ENCODE data around the gene LONRF2. TPM values are rescaled to one million over a fixed set of nuclear protein-coding genes. Genes with fewer than 3 reads are reported as not detected.

The LONRF2 gene
- total RNA-seq, 1 experiment from 2014 or later = 9.7 TPM

DNA sequence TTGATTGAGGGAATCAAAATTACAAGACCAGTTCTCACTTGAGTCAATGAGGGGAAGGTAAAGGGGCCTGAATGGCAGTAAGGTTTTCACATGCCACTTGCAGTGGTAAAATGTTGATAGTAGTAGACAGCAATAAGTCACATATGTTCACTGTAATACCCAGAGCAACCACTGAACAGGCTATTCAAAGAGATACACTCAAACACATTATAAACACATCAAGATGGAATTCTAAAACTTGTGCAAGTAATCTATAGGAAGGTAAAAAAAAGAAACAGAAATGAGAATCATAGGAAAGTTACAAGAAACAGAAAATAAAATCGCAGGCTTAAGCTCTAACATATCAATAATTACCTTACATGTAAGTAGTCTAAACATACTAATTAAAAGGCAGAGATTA is 93.3 kb downstream of the LONRF2 start:
- BruUV-seq (replicated peaks) = no TSS peak
- Mint-ChIP-seq H3K27ac (ENCODE audit: unreplicated experiment) (no peak overlapping the region), H3K4me1 (ENCODE audit: low read depth, unreplicated experiment) (no peaks in the 10 kb centered on the region), H3K9me3 (ENCODE audit: low read depth, unreplicated experiment) (no peaks in the 10 kb centered on the region), H3K4me3 (ENCODE audit: low read depth, unreplicated experiment) (no peak overlapping the region), H3K36me3 (ENCODE audit: insufficient read depth, unreplicated experiment) (no peaks in the 10 kb centered on the region), H3K27me3 (ENCODE audit: unreplicated experiment) (peaks cover 94% of the 10 kb centered on the region)
- intact Hi-C loops (cut with micrococcal nuclease; ENCODE audit: unreplicated experiment) = no loop called here
- TF ChIP-seq, protein P1, sequence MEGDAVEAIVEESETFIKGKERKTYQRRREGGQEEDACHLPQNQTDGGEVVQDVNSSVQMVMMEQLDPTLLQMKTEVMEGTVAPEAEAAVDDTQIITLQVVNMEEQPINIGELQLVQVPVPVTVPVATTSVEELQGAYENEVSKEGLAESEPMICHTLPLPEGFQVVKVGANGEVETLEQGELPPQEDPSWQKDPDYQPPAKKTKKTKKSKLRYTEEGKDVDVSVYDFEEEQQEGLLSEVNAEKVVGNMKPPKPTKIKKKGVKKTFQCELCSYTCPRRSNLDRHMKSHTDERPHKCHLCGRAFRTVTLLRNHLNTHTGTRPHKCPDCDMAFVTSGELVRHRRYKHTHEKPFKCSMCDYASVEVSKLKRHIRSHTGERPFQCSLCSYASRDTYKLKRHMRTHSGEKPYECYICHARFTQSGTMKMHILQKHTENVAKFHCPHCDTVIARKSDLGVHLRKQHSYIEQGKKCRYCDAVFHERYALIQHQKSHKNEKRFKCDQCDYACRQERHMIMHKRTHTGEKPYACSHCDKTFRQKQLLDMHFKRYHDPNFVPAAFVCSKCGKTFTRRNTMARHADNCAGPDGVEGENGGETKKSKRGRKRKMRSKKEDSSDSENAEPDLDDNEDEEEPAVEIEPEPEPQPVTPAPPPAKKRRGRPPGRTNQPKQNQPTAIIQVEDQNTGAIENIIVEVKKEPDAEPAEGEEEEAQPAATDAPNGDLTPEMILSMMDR (IDR thresholded peaks at IDR 0.05; ENCODE audit: unreplicated experiment) = no peak
- CTCF ChIA-PET = no interaction called here
- DNase-seq = no peak

DNA sequence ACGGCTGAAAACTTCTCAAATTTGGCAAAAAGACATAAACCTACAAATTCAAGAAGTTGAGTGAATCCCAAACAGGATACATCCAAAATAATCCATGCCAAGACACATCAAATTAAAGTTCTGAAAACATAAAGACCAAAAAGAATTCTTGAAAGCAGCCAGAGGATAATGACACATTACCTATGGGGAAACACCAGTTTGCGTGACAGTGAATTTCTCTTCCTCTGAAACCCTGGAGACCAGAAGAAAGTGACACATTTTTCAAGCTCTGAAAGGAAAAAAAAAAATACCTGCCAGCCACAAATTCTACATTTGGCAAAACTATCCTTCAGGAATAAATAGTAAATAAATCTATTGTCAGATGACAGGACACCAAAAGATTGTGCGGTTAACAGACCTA is 93.9 kb downstream of the LONRF2 start:
- CTCF ChIA-PET = no interaction called here
- Mint-ChIP-seq H3K27me3 (ENCODE audit: unreplicated experiment) (peaks cover 94% of the 10 kb centered on the region), H3K27ac (ENCODE audit: unreplicated experiment) (no peak overlapping the region), H3K4me3 (ENCODE audit: low read depth, unreplicated experiment) (no peak overlapping the region), H3K4me1 (ENCODE audit: low read depth, unreplicated experiment) (no peaks in the 10 kb centered on the region), H3K9me3 (ENCODE audit: low read depth, unreplicated experiment) (no peaks in the 10 kb centered on the region), H3K36me3 (ENCODE audit: insufficient read depth, unreplicated experiment) (no peaks in the 10 kb centered on the region)
- no TSS peak for BruUV-seq (replicated peaks)
- TF ChIP-seq, protein P1 (IDR thresholded peaks at IDR 0.05; ENCODE audit: unreplicated experiment) = no peak
- intact Hi-C loops (cut with micrococcal nuclease; ENCODE audit: unreplicated experiment) = no loop called here
- no peak for DNase-seq

DNA sequence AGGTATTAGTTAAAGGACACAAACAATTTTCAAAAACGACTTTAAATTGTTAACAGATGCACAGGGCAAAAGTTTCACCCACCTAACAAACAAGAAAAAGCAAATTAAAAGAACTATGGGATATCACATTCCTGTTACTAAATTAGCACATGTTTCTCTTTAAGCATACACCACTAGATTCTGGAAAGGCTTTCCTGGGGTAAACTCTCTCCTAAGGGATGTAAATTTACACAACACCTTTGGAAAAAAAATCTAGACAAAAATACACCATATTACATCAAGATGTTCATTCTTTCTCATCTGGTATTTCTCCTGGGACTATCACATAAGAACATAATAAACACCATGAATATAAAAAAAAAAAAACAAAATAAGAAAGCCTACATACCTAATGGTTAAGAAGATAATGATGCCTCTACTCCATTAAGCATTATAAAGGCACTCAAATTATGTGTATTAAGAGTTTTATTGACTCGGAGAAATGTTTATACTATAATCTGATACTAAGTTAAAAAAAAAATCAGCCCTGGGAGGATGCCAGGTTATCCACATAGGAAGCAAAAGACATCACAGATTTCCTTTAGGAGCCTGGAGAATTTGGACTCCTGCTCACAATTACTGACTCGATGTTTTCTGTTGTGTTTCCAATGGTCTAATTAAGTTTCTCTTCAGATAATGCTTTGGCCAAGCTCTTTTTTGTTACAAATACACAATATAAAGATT is 97.2 kb downstream of the LONRF2 start:
- Mint-ChIP-seq H3K27me3 (ENCODE audit: unreplicated experiment) (peaks cover 90% of the 10 kb centered on the region), H3K4me3 (ENCODE audit: low read depth, unreplicated experiment) (no peak overlapping the region), H3K9me3 (ENCODE audit: low read depth, unreplicated experiment) (peaks cover 4% of the 10 kb centered on the region), H3K36me3 (ENCODE audit: insufficient read depth, unreplicated experiment) (no peaks in the 10 kb centered on the region), H3K27ac (ENCODE audit: unreplicated experiment) (no peak overlapping the region), H3K4me1 (ENCODE audit: low read depth, unreplicated experiment) (no peaks in the 10 kb centered on the region)
- intact Hi-C loops (cut with micrococcal nuclease; ENCODE audit: unreplicated experiment) = no loop called here
- DNase-seq = no peak
- BruUV-seq (replicated peaks) = no TSS peak
- CTCF ChIA-PET = no interaction called here
- TF ChIP-seq, protein P1 (IDR thresholded peaks at IDR 0.05; ENCODE audit: unreplicated experiment) = no peak

DNA sequence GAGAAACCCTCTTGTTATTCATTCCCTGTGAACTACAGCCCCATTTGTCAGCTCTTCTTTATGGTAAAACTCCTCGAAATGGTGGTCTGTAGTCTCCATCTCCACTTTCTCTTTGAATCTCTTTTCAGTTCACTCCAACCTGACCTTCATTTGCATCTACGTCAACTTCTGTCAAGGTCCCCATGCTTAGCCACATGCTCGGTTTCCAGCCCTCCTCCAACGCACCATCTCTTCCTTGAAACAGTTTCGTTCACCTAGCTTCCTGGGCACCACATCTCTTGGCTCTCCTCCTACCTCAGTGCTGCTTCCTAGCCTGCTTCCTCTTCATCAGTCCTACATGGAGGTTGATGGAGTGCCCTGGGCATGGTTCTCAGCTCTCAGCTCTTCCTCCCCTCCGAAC is 98.8 kb downstream of the LONRF2 start:
- intact Hi-C loops (cut with micrococcal nuclease; ENCODE audit: unreplicated experiment) = no loop called here
- Mint-ChIP-seq H3K4me3 (ENCODE audit: low read depth, unreplicated experiment) (no peak overlapping the region), H3K27me3 (ENCODE audit: unreplicated experiment) (peaks cover 94% of the 10 kb centered on the region), H3K9me3 (ENCODE audit: low read depth, unreplicated experiment) (peaks cover 4% of the 10 kb centered on the region), H3K27ac (ENCODE audit: unreplicated experiment) (no peak overlapping the region), H3K4me1 (ENCODE audit: low read depth, unreplicated experiment) (no peaks in the 10 kb centered on the region), H3K36me3 (ENCODE audit: insufficient read depth, unreplicated experiment) (no peaks in the 10 kb centered on the region)
- no TSS peak for BruUV-seq (replicated peaks)
- TF ChIP-seq, protein P1 (IDR thresholded peaks at IDR 0.05; ENCODE audit: unreplicated experiment) = no peak
- no peak for DNase-seq
- CTCF ChIA-PET = no interaction called here

Other genes starting within 250 kb of the LONRF2 start
- not detected in 2 replicates for gene AFF3, start 179.9 kb downstream of the LONRF2 start, total RNA-seq (2022)
- gene CHST10, start 95.2 kb upstream of the LONRF2 start, total RNA-seq (2022) = 14.2 and 15.5 TPM in 2 replicates
- not detected in 2 replicates for gene NMS, start 148.0 kb upstream of the LONRF2 start, total RNA-seq (2022)
- gene PDCL3, start 240.5 kb upstream of the LONRF2 start, total RNA-seq (2022) = 23.0 and 27.8 TPM in 2 replicates